GM21723 (cell line): ENCODE results near the gene CCDC102B.
"Not testable (repeated sequence)": the region's sequence is repeated elsewhere in the genome, so short reads cannot be mapped to it uniquely, and the experiment has no call there.

ENCODE experiments used
- ATAC-seq: cut with Tn5 transposase; IDR thresholded peaks from one replicate; pipeline ENCODE4 v1.9.1; 2021; ENCODE audit warnings: mild to moderate bottlenecking, moderate library complexity; ENCODE audit not compliant: unreplicated experiment

CCDC102B gene

DNA sequence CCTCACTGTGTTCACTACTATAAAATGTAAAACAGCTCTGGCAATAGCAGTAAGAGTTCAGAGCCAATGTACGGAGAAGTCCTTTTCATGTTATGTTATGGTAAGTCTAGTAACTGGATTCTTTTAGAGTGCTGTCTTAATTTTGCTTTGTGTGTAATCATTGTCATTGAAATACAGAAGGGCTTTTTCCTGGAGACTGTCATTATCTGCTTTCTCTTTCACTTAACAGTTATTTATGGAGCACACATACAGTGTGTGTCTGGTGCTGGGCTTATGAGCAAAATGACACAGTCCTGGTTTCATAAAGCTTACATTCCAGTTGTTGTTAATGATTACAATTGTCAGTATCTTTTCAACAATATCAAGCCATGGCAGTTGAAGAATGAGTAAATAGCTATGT lies 95.5 kb downstream of the CCDC102B start:
- ATAC-seq: no peak

- no peak for ATAC-seq
Measured at GRCh38 chr18:68897286-68897685, 99.4 kb downstream of the CCDC102B start.

DNA sequence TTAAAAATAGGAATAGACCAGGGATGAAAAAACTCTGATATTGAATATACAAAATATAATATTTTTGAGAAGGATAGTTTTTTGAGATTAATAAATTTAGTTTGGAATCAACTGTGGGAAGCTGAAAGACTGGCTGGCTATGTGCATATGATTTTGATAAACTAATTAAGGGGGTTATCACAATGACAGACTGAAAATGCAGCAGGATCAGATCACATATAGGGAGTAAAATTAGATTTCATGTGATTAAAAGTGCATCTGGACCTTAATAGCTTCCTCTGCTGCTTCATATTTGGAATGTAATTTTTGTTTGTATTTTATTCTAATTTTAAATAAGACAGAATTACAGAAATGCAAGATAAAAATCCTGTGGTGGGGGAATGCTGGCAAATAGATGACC lies 111.7 kb downstream of the CCDC102B start:
- ATAC-seq: no peak

DNA sequence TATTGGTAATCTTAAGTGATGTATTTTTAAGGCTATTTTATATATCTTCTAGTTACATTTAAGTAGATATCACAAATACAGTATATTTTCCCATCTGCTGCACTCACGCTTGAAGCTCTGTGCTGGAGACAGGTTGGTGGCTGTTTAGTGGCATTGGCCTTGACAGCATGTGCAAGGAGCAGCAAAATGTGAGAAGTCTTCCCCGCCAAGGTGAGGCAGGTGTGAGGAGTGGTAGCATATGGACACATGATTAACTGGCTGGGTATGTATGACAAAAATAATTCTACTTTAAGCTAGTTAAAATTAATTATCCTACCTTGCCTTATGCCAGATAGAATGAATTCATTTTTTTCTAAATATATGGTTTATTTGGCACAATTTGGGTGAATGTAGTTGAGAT lies 117.2 kb downstream of the CCDC102B start:
- no peak for ATAC-seq

DNA sequence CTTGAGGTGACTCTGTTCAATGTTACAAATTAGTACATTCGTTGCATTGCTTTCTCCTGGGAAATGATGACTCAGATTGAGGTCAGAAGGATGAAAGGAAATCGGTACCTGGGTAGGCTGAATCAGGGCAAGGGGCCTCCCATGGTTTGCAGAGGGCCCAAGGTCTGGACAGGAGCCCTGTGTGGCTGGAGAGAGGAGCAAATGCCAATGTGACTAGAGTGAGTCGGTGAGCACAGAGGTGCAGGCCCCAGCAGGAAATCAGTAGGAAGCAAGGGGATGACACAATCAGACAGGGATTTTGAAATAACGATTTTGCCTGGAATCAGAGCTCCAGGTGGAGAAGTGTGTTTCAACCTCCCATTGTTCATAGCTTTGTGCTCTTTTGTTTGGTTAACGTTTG lies 118.9 kb downstream of the CCDC102B start:
- no peak for ATAC-seq

DNA sequence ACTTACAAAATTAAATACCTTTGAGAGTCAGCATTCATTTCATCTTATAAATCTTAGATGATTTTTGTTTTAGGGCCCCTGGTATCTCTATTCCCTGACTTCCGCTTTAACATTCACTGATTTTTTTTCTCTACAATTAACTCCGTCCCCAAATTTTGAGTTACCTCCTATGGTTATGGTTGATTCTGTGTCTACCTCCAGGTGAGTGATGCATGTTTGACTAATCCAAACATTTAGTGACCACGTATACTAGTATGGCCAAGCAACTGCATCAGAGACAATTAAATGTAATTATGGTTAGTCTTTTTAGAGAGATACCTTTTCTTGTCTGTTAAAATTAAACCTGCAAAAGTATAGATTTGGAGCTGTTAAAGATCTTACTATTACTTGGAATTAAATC lies 120.3 kb downstream of the CCDC102B start:
- ATAC-seq: no peak

- ATAC-seq: no peak
Measured at GRCh38 chr18:68919900-68920299, 122.0 kb downstream of the CCDC102B start.

- no peak for ATAC-seq
Measured at GRCh38 chr18:68922392-68922791, 124.5 kb downstream of the CCDC102B start.

DNA sequence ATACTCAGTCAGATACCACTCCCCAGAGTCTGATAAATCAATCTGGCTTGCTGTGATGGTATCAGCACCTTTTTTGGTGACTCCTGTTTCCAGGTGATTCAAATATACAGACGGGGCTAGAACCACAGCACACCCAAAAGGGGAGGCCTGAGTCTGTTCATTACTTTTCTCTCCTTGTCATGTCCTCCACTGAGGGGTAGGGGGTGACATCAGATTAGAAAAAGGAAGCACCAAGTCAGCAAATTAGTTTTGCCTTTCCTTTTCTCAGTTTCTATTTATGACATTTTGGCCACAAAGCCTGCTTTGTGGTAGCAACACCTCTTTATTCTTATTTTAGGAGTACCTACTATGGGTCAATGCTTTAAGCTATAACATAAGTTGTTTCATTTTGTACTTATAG lies 127.4 kb downstream of the CCDC102B start:
- ATAC-seq: peak; percentile 92

DNA sequence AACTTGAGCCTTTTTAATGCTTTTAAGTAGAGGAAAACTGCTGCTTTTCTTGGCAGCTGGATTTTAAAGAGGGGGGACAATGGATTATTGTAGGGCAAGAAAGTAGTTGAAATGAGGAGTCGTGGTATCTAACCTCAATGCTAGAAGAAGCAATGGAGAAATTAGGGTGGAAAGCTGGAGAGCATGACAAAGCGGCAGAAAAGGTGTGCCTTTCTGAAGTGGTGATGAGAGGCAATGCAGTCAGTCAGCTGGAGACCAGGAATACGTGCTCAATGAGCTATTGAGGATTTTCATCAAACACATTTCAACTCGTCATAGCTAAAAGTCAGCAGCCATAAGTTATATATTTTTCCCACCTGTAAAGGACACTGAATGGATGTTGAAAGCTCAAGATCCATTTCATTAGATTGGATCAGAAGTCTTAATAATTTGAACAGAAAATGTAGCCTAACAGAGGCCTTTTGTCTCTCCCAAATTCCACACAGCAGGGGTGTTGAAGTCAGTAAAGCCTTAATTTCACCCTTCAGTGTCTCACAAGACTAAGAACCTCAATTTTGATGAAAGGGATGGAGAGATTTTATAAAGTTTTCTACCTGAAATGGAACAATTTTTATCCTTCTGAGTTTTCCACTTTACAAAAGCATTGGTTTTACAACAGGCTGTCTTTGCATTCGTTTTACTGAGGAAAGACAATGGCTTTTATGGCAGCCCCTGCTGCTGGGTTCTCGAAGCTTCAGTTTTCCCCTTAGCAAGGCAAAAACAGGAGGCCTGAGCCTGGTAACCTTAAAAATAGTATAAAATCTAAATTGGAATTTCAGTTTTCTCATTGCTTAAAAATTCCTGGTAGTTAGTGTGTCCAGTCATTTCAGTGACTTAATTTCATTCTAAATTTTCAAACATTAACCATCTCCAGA lies 131.1 kb downstream of the CCDC102B start:
- no peak for ATAC-seq

- ATAC-seq: no peak
Measured at GRCh38 chr18:68935686-68936085, 137.8 kb downstream of the CCDC102B start.

DNA sequence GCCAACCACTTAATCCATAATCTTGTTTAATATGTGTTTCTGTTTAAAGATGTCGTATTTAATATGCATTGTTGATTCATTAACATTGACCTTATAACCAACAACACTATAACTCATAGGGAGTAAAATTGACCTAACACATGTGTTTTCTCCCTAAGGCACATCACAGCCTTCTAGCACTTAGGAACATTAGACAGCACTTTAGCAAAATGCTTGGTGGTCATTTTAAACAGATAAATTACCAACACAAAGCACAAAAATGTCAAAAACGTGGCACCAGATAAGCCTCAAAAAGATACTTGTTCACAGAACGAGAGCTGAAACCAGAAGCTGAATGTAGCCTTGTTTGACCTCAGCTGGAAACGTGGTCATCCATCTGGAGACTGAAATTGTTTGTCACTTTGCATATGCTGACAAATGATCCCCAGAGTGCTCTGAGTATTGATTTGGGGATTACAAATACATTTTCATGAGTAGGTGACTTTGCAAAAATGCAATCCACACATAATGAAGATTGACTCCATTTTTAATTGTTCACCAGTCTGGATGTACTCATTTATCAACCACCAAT lies 139.2 kb downstream of the CCDC102B start:
- no peak for ATAC-seq

GRCh38 chr18:68940039-68940438 lies 142.2 kb downstream of the CCDC102B start:
- no peak for ATAC-seq

- ATAC-seq: no peak
Measured at GRCh38 chr18:68940754-68941153, 142.9 kb downstream of the CCDC102B start.

DNA sequence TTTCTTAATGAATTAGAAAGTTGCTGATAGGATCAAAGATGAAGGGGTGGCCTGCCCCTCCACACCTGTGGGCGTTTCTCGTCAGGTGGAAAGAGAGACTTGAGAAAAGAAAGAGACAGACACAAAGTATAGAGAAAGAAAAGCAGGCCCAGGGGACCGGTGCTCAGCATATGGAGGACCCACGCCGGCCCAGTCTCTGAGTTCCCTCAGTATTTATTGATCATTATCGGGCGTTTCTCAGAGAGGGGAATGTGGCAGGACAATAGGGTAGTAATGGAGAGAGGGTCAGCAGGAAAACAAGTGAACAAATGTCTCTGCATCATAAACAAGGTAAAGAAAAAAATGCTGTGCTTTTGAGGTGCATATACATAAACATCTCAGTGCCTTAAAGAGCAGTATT lies 144.3 kb downstream of the CCDC102B start:
- no peak for ATAC-seq

- not testable (repeated sequence) for ATAC-seq
Measured at GRCh38 chr18:68943861-68944260, 146.0 kb downstream of the CCDC102B start.

DNA sequence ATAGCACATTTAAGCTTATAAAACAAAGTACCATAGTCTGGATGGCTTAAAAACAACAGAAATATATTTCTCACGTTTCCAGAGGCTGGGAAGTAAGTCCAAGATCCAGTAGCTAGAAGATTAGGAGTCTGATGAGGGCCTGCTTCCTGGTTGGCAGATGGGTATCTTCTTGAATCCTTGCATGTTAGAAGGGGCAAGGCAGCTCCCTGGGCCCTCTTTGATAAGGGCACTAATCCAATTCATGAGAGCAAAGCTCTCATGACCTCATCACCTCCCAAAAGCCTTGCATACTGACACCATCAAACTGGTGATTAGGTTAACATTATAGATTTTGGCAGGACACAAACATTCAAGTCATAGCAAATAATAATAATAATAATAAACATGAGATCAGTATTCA lies 146.4 kb downstream of the CCDC102B start:
- no peak for ATAC-seq

DNA sequence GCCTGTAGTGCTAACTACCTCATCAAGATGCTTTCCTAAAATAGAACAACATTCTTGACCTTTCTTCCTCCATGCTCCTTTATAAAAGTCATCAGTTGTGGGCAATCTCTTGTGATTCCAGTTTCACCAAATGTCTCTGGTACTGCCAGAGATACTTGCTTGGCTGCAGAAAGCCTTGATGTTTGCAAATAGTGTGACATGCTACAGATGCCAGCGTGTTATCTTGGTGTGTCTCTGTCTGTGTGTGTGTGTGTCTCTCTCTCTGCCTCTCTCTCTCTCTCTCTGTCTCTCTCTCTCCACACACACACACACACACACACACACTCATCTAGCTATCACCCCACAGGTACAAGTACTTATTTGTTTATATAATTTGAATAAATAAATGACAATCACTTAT lies 146.9 kb downstream of the CCDC102B start:
- no peak for ATAC-seq

DNA sequence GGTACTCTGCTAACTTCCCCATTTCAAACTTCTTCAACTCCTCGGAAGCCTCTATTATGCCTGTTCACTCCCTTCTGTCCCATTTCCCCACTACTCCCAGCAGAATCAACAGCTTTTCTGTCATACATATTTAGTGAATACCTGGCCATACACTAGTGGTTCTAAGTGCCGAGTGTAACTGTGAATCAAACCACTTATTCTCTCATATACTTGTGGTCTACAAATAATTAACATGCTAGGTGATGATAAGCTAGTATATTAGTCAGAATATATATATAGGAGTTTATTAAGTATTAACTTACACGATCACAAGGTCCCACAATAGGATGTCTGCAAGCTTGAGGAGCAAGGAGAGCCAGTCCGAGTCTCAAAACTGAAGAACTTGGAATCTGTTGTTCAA lies 150.7 kb downstream of the CCDC102B start:
- no peak for ATAC-seq

GRCh38 chr18:68954738-68955137 lies 156.9 kb downstream of the CCDC102B start:
- no peak for ATAC-seq

GRCh38 chr18:68956650-68957049 lies 158.8 kb downstream of the CCDC102B start:
- no peak for ATAC-seq

DNA sequence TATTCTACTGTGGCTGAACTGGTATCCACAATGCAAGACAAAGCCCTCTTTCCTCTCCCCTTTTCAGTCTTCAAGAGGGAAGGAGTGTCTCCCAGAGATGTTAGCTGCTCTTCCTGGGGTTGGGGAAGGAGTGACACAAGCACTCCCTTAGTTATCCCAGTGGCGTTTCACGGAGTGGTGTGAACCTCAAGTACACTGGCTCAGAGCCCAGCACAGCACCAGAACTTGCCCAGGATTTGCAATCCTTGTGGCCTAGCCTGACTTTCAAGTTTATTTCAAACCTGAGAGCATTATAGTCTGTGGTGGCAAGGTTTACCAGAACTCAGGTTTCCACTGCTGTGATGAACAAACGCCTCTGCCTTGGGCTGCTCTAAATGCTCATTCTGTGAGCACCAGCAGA lies 162.5 kb downstream of the CCDC102B start:
- ATAC-seq: no peak
